ENCODE measurements around the gene IARS2.

GRCh38 chr1:220151454-220151853 is 57.5 kb downstream of the IARS2 start:
- TF ChIP-seq EZH2 (IDR thresholded peaks at IDR 0.05; ENCODE audit: borderline replicate concordance, insufficient read depth, low read depth, low read length, poor library complexity, severe bottlenecking) (no peak), CTCF (IDR thresholded peaks at IDR 0.05) (no peak)
